HG02623 (cell line): ENCODE results near the gene RAD54L2.
"Not testable (repeated sequence)": the region's sequence is repeated elsewhere in the genome, so short reads cannot be mapped to it uniquely, and the experiment has no call there.

Source experiments
- ATAC-seq: cut with Tn5 transposase; IDR thresholded peaks from one replicate; pipeline ENCODE4 v1.9.1; 2021; ENCODE audit warnings: moderate library complexity; ENCODE audit not compliant: unreplicated experiment

RAD54L2 gene

GRCh38 chr3:51538115-51538458 is 432 bp upstream of the RAD54L2 start:
- ATAC-seq = no peak

DNA sequence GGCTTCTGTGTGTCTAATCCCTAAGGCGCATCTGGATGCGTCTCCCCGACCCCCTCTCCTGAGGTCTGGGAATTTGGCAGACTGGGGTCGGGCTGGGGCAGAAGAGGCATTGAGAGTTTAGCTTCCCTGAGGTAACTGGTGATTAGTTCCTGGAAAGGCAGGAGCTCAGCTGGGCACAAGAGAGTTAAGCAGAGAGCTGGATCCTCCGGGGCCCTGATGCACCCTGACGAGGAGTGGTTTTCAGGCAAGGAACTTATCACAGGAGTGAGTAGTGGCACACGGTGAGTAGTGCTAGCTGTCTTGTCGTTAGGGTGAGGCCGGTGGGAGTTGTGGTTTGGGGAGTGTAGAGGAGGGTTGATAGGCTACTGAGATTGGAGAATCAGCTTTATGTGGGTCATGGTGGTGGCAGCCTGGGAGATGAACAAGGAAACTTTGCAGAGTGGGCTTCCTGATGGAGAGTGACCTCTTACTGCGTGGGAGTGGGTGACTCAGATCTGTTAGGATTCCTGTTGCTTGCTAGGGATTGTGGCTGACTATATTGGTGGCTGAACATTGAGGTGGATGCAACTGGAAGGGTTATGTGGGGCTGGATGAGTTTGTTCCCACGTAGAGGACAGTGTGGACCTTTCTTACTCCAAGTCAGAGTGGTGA is 897 bp downstream of the RAD54L2 start:
- no peak for ATAC-seq

- not testable (repeated sequence) for ATAC-seq
These were observed 4.1 kb downstream of the RAD54L2 start for GRCh38 chr3:51542596-51542995.

DNA sequence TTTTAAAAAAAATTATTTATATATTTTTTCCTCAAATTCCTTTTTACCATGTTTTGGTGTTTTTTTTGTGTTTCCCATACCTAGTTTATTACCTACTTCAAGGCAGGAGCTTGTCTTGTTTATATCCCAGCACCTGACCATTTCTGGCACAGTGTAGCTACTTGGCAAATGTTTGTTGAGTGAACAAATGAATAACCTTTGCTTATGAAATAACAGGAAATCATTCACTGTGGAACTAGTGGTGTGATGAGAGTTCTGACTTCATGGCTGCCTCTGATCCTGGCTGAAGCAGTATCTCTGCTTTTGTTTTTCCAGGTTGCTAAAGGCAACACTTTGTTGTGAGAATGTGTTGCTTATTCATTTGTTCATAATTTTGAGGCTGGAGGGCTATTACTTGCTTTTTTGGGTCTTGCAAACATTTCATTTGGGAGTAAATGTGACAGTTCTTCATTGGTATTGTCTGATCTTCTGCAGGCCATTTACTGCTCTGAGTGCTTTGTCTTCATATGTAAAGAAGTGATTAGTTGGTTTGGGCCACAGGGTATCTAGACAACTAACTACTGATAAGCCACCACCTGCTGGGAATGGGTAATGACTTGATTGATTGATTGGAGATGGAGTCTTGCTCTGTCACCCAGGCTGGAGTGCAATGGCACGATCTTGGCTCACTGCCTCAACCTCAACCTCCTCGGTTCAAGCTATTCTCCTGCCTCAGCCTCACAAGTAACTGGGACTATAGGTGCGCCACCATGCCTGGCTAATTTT is 5.7 kb downstream of the RAD54L2 start:
- ATAC-seq = no peak

DNA sequence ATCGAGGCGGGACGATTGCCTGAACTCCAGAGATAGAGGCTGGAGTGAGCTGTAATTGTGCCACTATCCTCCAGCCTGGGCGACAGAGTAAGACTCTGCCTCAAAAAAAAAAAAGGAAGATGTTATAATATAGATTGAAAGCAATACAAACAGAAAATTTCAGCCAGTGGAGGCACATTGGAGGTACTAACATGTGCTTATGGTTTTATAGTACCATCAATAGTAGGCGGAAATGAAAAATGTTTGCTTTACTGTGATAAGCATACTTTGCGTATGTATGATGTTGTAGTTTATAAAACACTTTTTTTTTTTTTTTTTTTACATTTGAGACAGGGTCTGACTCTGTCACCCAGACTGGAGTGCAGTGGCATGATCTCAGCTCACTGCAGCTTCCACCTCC is 8.8 kb downstream of the RAD54L2 start:
- ATAC-seq = no peak

- no peak for ATAC-seq
These were observed 10.8 kb downstream of the RAD54L2 start for GRCh38 chr3:51549311-51549710.

- ATAC-seq = no peak
These were observed 11.7 kb downstream of the RAD54L2 start for GRCh38 chr3:51550080-51550819.

DNA sequence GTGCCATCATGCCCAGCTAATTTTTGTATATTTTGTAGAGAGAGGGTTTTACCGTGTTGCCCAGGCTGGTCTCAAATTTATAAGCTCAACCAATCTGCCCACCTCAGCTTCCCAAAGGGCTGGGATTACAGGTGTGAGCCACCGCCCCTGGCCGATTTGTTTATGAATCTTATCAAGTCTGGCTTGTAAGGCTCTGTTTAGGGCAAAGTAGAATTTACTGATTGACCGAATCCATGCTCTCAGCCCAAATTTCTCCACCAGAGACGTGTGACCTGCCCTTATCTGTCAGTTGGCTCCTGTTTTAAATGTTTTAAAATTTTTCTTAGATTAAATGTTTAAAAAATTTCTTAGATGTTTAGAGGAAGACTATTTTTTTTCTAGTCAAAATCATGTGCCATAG is 19.5 kb downstream of the RAD54L2 start:
- no peak for ATAC-seq

GRCh38 chr3:51559411-51559888 is 20.9 kb downstream of the RAD54L2 start:
- ATAC-seq = no peak

GRCh38 chr3:51559961-51560360 is 21.4 kb downstream of the RAD54L2 start:
- ATAC-seq = no peak

- not testable (repeated sequence) for ATAC-seq
These were observed 23.9 kb downstream of the RAD54L2 start for GRCh38 chr3:51562403-51562802.

- ATAC-seq = no peak
These were observed 29.5 kb downstream of the RAD54L2 start for GRCh38 chr3:51568036-51568435.

DNA sequence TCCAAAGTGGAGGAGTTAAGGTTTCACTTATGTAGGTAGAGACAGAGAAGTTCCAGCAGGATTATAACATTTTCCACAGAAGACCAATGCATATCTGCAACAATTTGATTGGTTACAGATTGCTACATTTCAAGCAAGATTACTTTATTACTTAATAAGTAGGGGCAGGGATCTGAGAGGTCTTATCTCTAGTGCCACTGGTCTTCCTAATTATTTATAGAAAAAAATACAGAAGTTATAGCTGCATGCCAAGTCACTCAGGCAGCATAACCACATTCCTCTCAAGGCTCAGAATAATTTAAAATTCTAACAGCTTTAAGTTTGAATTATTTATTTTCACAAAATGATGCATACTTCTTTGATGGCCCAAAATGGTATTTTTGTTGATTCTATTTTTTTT is 30.5 kb downstream of the RAD54L2 start:
- ATAC-seq = no peak

DNA sequence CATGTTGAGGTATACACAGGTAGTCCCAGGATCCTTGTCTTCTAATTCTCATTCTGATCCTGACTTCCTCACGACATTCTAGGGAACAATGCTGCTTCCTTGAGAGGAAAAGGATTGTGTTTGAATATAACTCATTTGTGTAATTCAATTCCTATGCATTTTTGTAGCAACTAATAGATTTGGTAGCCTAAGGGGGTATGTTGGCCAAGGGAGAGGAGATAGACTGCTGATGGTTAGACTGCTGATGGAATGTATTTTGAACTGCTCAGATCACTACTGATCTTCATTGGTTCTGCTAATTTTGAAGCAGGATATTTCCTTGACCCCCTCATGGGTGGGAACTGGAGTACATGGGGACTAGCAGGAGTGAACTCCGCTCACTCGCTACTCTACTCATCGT is 39.7 kb downstream of the RAD54L2 start:
- ATAC-seq = no peak

DNA sequence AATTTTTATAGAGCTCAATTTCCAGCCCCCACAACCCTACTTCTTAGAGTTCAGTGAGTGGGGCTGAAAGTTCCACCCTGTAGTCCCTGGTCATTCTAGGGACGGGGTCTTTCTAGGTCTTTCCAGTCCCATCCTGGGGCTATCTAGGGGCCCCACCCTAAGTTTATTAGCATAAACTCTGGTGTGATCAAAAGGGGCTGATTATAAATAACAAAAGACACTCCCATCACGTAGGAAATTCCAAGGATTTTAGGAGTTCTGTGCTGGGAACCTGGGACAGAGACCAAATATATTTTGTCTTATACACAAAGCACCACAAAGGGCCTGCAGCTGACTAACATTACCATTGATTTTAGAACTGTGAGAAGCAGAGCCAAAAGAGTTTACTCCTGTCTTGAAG is 41.9 kb downstream of the RAD54L2 start:
- ATAC-seq = no peak

- ATAC-seq = no peak
These were observed 43.0 kb downstream of the RAD54L2 start for GRCh38 chr3:51581524-51581923.

GRCh38 chr3:51585197-51585596 is 46.7 kb downstream of the RAD54L2 start:
- ATAC-seq = no peak

- no peak for ATAC-seq
These were observed 47.4 kb downstream of the RAD54L2 start for GRCh38 chr3:51585871-51586270.
